ENCODE data around the gene MBP. TPM values are rescaled to one million over a fixed set of nuclear protein-coding genes. Genes with fewer than 3 reads are reported as not detected.
A peak's percentile ranks its signal among the peaks of the same experiment; 100 is the strongest.

MBP gene
- total RNA-seq, 3 donors from 2014 or later = 37.9 to 48.5 (median 47.4) TPM

GRCh38 chr18:77108001-77108692 is 24.4 kb downstream of the MBP start:
- intact Hi-C loops (cut with DNase I, micrococcal nuclease) = no loop called here
- peak in 1 of 3 donors; percentile 64 for DNase-seq
- ATAC-seq = peak; percentile 43
- Histone ChIP-seq H3K9me3 (no peaks in the 10 kb centered on the region), H3K4me1 (ENCODE audit: low read depth) (peaks cover under 1% of the 10 kb centered on the region), H3K36me3 (ENCODE audit: low read depth) (no peaks in the 10 kb centered on the region), H3K4me3 (no peak overlapping the region)
- TF ChIP-seq, protein P1, sequence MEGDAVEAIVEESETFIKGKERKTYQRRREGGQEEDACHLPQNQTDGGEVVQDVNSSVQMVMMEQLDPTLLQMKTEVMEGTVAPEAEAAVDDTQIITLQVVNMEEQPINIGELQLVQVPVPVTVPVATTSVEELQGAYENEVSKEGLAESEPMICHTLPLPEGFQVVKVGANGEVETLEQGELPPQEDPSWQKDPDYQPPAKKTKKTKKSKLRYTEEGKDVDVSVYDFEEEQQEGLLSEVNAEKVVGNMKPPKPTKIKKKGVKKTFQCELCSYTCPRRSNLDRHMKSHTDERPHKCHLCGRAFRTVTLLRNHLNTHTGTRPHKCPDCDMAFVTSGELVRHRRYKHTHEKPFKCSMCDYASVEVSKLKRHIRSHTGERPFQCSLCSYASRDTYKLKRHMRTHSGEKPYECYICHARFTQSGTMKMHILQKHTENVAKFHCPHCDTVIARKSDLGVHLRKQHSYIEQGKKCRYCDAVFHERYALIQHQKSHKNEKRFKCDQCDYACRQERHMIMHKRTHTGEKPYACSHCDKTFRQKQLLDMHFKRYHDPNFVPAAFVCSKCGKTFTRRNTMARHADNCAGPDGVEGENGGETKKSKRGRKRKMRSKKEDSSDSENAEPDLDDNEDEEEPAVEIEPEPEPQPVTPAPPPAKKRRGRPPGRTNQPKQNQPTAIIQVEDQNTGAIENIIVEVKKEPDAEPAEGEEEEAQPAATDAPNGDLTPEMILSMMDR (IDR thresholded peaks at IDR 0.05) = no peak

DNA sequence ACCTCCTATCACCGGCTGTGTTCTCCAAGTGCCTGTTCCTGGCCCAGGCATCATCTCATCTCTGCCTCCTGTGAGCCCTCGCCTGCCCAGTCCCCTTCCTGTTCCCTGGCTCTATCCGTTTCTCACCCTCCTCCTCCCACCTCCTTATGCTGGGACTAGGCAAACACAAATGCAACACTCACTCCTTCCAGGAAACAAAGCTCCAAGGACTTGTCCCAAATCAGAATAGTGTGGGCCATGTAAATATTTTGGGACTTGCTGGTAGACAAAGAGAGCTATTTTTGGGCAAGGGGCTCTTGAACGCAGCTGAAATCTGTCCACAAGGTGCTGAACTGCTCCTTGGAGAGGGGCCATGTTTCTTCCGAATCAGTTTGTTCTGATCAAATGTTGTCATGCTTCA is 25.3 kb downstream of the MBP start:
- no peak overlapping the region for H3K4me3 ChIP-seq
- H3K36me3 ChIP-seq (ENCODE audit: low read depth) = no peaks in the 10 kb centered on the region
- intact Hi-C loops (cut with DNase I, micrococcal nuclease) = no loop called here
- H3K9me3 ChIP-seq = no peaks in the 10 kb centered on the region
- TF ChIP-seq, protein P1 (IDR thresholded peaks at IDR 0.05) = no peak
- no peak for ATAC-seq
- H3K4me1 ChIP-seq (ENCODE audit: low read depth) = no peaks in the 10 kb centered on the region
- no peak for DNase-seq

DNA sequence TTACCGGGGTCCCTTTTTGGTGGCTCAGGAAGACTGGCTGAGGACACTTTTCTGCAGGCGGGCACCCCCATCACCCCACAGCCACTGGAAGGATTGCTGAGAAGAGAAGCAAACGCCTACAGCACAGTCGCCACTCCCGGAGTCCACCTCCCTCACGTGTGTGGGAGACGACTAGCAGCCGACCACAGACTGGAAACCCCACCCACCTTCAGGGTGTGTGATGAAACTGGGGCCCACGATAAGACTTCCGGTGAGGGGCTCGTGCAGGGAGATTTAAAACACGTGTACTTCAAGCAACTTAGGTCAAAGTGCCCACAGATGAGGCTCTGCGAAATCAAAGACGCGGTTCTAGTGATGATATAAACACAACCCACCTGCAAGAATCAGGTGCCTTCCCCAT is 26.3 kb downstream of the MBP start:
- no peaks in the 10 kb centered on the region for H3K36me3 ChIP-seq (ENCODE audit: low read depth)
- no peaks in the 10 kb centered on the region for H3K9me3 ChIP-seq
- intact Hi-C loops (cut with DNase I, micrococcal nuclease) = no loop called here
- peak; percentile 46 for ATAC-seq
- DNase-seq = peak in 1 of 3 donors; percentile 83
- no peak overlapping the region for H3K4me3 ChIP-seq
- TF ChIP-seq, protein P1 (IDR thresholded peaks at IDR 0.05) = no peak
- H3K4me1 ChIP-seq (ENCODE audit: low read depth) = peaks cover 8% of the 10 kb centered on the region

- H3K9me3 ChIP-seq = no peaks in the 10 kb centered on the region
- TF ChIP-seq, protein P1 (IDR thresholded peaks at IDR 0.05) = no peak
- intact Hi-C loops (cut with DNase I, micrococcal nuclease) = no loop called here
- ATAC-seq (no peak), DNase-seq (no peak)
- peaks cover 13% of the 10 kb centered on the region for H3K4me1 ChIP-seq (ENCODE audit: low read depth)
- no peaks in the 10 kb centered on the region for H3K36me3 ChIP-seq (ENCODE audit: low read depth)
- H3K4me3 ChIP-seq = no peak overlapping the region
Observed at GRCh38 chr18:77105680-77106079, 26.9 kb downstream of the MBP start.

GRCh38 chr18:77105028-77105427 is 27.6 kb downstream of the MBP start:
- no peaks in the 10 kb centered on the region for H3K9me3 ChIP-seq
- intact Hi-C loops (cut with DNase I, micrococcal nuclease) = no loop called here
- TF ChIP-seq, protein P1 (IDR thresholded peaks at IDR 0.05) = no peak
- no peak overlapping the region for H3K4me3 ChIP-seq
- ATAC-seq = no peak
- DNase-seq = no peak
- H3K36me3 ChIP-seq (ENCODE audit: low read depth) = no peaks in the 10 kb centered on the region
- H3K4me1 ChIP-seq (ENCODE audit: low read depth) = peaks cover 13% of the 10 kb centered on the region

Measured in mucosa of descending colon (tissue), 3 donors.